ENCODE results near the gene CDYL. TPM values are rescaled to one million over a fixed set of nuclear protein-coding genes. Genes with fewer than 3 reads are reported as not detected.

CDYL gene
- polyA plus RNA-seq, 4 donors = 6.2 to 15.4 (median 7.4) TPM

DNA sequence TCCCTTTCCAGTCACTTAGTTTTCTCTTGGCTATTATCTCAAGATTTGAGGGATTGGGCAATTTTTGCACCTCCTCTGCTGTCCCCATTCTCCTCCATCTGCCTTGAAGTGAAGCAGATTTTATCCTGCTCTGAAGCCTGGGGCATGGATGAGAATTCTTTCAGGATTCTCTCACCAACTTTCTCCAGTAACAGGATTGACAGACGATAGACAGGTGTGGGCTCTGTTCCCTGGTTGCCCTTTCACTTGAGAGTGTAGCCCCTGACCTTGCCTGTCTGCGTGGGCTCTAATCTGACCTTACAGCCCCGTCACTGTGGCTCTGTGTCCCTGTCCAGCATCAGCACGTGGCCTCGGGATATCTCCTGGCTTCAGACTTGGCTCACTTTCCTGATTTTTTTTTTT lies 27.1 kb downstream of the CDYL start:
- no peaks in the 10 kb centered on the region for H3K27me3 ChIP-seq (ENCODE audit: control insufficient read depth in 3 of 3, insufficient read depth in 3 of 3, low read length in 3 of 3)
- H3K4me1 ChIP-seq (ENCODE audit: control insufficient read depth in 3 of 3, insufficient read depth in 2 of 3, low read depth in 1 of 3, low read length in 2 of 3) = peaks cover 0 to 7% (median 0%) of the 10 kb centered on the region in 3 donors
- no peak overlapping the region for H3K4me3 ChIP-seq (ENCODE audit: low read depth in 1 of 3, low read length in 3 of 3)
- DNase-seq (no peak), FAIRE-seq (no peak)
- H3K27ac ChIP-seq (ENCODE audit: low read depth in 1 of 3, low read length in 2 of 3) = no peak overlapping the region
- peaks cover 0 to 4% of the 10 kb centered on the region in 2 donors for H3K9me3 ChIP-seq (ENCODE audit: control insufficient read depth in 2 of 2, insufficient read depth in 1 of 2, low read depth in 1 of 2, low read length in 1 of 2)
- WGBS, 3 donors = 61 to 73% (median 64%) methylated on average over 5 of the region's 5 CpGs
- H3K36me3 ChIP-seq (ENCODE audit: control insufficient read depth in 3 of 3, insufficient read depth in 2 of 3, low read depth in 1 of 3, low read length in 3 of 3) = peaks cover 0 to 3% (median 0%) of the 10 kb centered on the region in 3 donors

DNA sequence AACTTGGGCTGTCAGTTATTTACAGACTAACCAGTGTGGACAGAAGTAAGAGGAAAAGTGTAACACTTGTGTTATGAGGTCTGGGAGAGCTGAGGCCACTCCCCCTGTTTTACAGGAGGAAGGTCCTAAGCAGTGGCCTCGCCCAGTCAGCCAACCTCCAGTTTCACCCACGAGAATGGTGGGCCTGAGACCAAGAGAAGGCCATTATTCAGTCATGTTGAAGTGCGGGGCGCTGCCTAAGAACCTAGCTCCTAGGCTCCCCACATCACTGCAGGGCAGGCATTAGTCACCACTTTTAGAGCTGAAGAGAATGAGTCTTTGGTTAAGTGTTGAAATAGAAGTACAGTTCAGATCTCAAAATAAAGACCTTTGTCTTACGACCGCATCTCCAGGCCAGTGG lies 27.9 kb downstream of the CDYL start:
- H3K27ac ChIP-seq (ENCODE audit: low read depth in 1 of 3, low read length in 2 of 3) = no peak overlapping the region
- peaks cover 0 to 6% of the 10 kb centered on the region in 2 donors for H3K9me3 ChIP-seq (ENCODE audit: control insufficient read depth in 2 of 2, insufficient read depth in 1 of 2, low read depth in 1 of 2, low read length in 1 of 2)
- H3K4me3 ChIP-seq (ENCODE audit: low read depth in 1 of 3, low read length in 3 of 3) = no peak overlapping the region
- H3K36me3 ChIP-seq (ENCODE audit: control insufficient read depth in 3 of 3, insufficient read depth in 2 of 3, low read depth in 1 of 3, low read length in 3 of 3) = peaks cover 0 to 3% (median 0%) of the 10 kb centered on the region in 3 donors
- H3K27me3 ChIP-seq (ENCODE audit: control insufficient read depth in 3 of 3, insufficient read depth in 3 of 3, low read length in 3 of 3) = no peaks in the 10 kb centered on the region
- WGBS, 3 donors = 84 to 89% (median 85%) methylated on average over 6 of the region's 6 CpGs
- H3K4me1 ChIP-seq (ENCODE audit: control insufficient read depth in 3 of 3, insufficient read depth in 2 of 3, low read depth in 1 of 3, low read length in 2 of 3) = peaks cover 0 to 7% (median 0%) of the 10 kb centered on the region in 3 donors
- FAIRE-seq (no peak), DNase-seq (peak in 1 of 2 donors; percentile 32)

DNA sequence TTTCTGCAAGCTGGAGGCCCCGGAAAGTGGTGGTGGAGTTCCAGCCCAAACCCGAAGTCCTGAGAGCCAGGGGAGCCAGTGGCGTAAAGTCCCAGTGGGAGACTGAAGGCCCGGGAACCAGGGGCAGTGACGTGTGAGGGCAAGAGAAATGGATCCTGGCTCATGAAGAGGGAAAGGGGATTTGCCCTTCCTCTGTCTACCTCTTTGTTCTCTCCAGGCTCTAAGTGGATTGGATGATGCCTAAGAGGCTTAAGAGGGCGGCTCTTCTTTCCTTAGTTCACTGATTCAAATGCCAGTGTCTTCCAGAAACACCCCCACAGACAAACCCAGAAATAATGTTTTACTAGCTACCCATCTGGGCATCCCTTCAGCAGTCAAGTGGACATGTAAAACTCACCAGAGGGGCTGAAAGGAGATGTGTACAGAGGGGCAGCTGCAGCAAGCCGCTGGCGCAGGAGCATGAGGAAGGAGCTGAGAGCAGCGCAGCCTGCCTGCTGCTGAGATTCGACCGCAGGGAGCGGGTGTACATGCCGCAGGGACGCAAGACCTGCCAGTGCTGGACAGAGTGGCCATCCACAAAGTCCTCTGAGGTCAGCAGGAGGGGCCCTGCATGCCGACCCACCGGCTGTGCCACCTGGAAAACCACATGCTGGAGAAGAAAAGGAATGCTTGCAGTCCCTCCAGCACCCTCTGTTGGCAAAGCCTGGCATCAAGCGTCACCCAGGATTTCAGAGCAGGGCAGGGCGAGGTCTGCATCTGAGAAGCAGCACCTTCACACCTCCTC lies 29.5 kb downstream of the CDYL start:
- Histone ChIP-seq H3K4me1 (ENCODE audit: control insufficient read depth in 3 of 3, insufficient read depth in 2 of 3, low read depth in 1 of 3, low read length in 2 of 3) (peaks cover 0 to 10% (median 0%) of the 10 kb centered on the region in 3 donors), H3K27ac (ENCODE audit: low read depth in 1 of 3, low read length in 2 of 3) (no peak overlapping the region), H3K4me3 (ENCODE audit: low read depth in 1 of 3, low read length in 3 of 3) (no peak overlapping the region), H3K27me3 (ENCODE audit: control insufficient read depth in 3 of 3, insufficient read depth in 3 of 3, low read length in 3 of 3) (no peaks in the 10 kb centered on the region), H3K9me3 (ENCODE audit: control insufficient read depth in 2 of 2, insufficient read depth in 1 of 2, low read depth in 1 of 2, low read length in 1 of 2) (peaks cover 0 to 6% of the 10 kb centered on the region in 2 donors), H3K36me3 (ENCODE audit: control insufficient read depth in 3 of 3, insufficient read depth in 2 of 3, low read depth in 1 of 3, low read length in 3 of 3) (no peaks in the 10 kb centered on the region)
- peak; percentile 58 to 70 for DNase-seq
- WGBS, 3 donors = 60 to 77% (median 69%) methylated on average over 18 of the region's 18 CpGs
- FAIRE-seq = no peak

DNA sequence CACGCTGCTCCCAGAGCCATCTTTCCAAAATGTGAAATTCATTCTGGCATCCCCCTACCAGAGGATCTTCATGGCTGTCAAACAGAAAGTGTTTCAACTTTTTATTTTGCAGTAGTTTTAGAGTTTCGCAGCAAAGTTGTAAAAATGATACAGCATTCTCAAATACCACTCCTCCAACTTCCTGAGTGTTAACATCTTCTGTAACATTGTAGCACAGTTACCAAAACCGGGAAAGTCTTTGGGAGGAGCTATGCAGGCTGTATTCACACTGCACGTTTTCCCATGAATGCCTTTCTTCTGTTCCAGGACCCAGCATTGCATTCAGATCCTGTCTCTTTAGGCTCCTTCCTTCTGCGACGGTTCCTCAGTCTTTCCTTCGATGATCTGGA lies 30.1 kb downstream of the CDYL start:
- no peak overlapping the region for H3K27ac ChIP-seq (ENCODE audit: low read depth in 1 of 3, low read length in 2 of 3)
- FAIRE-seq (no peak), DNase-seq (no peak)
- H3K4me3 ChIP-seq (ENCODE audit: low read depth in 1 of 3, low read length in 3 of 3) = no peak overlapping the region
- H3K4me1 ChIP-seq (ENCODE audit: control insufficient read depth in 3 of 3, insufficient read depth in 2 of 3, low read depth in 1 of 3, low read length in 2 of 3) = peaks cover 0 to 10% (median 0%) of the 10 kb centered on the region in 3 donors
- H3K27me3 ChIP-seq (ENCODE audit: control insufficient read depth in 3 of 3, insufficient read depth in 3 of 3, low read length in 3 of 3) = no peaks in the 10 kb centered on the region
- H3K36me3 ChIP-seq (ENCODE audit: control insufficient read depth in 3 of 3, insufficient read depth in 2 of 3, low read depth in 1 of 3, low read length in 3 of 3) = no peaks in the 10 kb centered on the region
- H3K9me3 ChIP-seq (ENCODE audit: control insufficient read depth in 2 of 2, insufficient read depth in 1 of 2, low read depth in 1 of 2, low read length in 1 of 2) = peaks cover 0 to 6% of the 10 kb centered on the region in 2 donors
- 60 to 69% (median 63%) methylated on average over 7 of the region's 7 CpGs for WGBS, 3 donors

DNA sequence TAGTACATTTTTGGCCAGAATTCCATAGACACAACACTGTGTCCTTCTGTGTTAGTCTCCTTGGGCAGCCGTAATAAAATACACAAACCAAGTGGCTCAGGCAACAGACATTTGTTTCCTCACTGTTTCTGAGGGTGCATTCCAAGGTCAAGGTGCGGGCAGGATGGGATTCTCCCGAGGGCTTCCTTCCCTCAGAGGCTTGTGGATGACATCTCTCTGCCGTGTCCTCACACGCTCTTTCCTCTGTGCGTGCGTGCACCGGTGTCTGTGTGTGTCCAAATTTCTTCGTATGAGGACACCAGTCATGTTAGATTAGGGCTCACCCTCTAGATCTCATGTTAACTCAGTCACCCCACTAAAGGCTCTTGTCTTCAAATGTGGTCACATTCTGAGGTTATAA lies 30.6 kb downstream of the CDYL start:
- no peak overlapping the region for H3K4me3 ChIP-seq (ENCODE audit: low read depth in 1 of 3, low read length in 3 of 3)
- H3K27ac ChIP-seq (ENCODE audit: low read depth in 1 of 3, low read length in 2 of 3) = no peak overlapping the region
- peaks cover 0 to 6% of the 10 kb centered on the region in 2 donors for H3K9me3 ChIP-seq (ENCODE audit: control insufficient read depth in 2 of 2, insufficient read depth in 1 of 2, low read depth in 1 of 2, low read length in 1 of 2)
- DNase-seq = no peak
- no peak for FAIRE-seq
- H3K27me3 ChIP-seq (ENCODE audit: control insufficient read depth in 3 of 3, insufficient read depth in 3 of 3, low read length in 3 of 3) = no peaks in the 10 kb centered on the region
- H3K4me1 ChIP-seq (ENCODE audit: control insufficient read depth in 3 of 3, insufficient read depth in 2 of 3, low read depth in 1 of 3, low read length in 2 of 3) = peaks cover 0 to 13% (median 0%) of the 10 kb centered on the region in 3 donors
- WGBS, 3 donors = 79 to 81% (median 80%) methylated on average over 9 of the region's 9 CpGs
- H3K36me3 ChIP-seq (ENCODE audit: control insufficient read depth in 3 of 3, insufficient read depth in 2 of 3, low read depth in 1 of 3, low read length in 3 of 3) = no peaks in the 10 kb centered on the region

DNA sequence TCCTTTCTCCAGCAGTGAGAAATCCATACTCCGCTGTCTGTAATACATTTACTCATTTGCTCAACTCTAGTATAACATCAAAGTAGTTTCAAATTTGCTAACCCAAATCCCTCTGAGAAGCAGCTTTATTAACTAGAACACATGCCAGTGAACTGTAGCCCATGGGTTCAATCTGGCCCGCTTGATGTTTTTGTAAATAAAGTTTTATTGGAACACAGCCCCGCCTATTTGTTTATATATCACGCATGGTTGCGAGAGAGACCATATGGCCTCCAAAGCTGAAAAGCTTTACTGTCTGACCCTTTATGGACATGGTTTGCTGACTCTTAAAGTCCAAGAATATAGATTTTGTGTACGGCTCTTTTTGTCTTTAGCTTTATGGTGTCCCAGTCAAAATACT lies 32.2 kb downstream of the CDYL start:
- WGBS, 3 donors = 94 to 95% (median 95%) methylated on average over 6 of the region's 6 CpGs
- H3K36me3 ChIP-seq (ENCODE audit: control insufficient read depth in 3 of 3, insufficient read depth in 2 of 3, low read depth in 1 of 3, low read length in 3 of 3) = no peaks in the 10 kb centered on the region
- H3K9me3 ChIP-seq (ENCODE audit: control insufficient read depth in 2 of 2, insufficient read depth in 1 of 2, low read depth in 1 of 2, low read length in 1 of 2) = peaks cover 0 to 6% of the 10 kb centered on the region in 2 donors
- H3K4me3 ChIP-seq (ENCODE audit: low read depth in 1 of 3, low read length in 3 of 3) = no peak overlapping the region
- no peak overlapping the region for H3K27ac ChIP-seq (ENCODE audit: low read depth in 1 of 3, low read length in 2 of 3)
- DNase-seq = no peak
- H3K4me1 ChIP-seq (ENCODE audit: control insufficient read depth in 3 of 3, insufficient read depth in 2 of 3, low read depth in 1 of 3, low read length in 2 of 3) = peaks cover 0 to 9% (median 0%) of the 10 kb centered on the region in 3 donors
- H3K27me3 ChIP-seq (ENCODE audit: control insufficient read depth in 3 of 3, insufficient read depth in 3 of 3, low read length in 3 of 3) = no peaks in the 10 kb centered on the region
- FAIRE-seq = no peak

DNA sequence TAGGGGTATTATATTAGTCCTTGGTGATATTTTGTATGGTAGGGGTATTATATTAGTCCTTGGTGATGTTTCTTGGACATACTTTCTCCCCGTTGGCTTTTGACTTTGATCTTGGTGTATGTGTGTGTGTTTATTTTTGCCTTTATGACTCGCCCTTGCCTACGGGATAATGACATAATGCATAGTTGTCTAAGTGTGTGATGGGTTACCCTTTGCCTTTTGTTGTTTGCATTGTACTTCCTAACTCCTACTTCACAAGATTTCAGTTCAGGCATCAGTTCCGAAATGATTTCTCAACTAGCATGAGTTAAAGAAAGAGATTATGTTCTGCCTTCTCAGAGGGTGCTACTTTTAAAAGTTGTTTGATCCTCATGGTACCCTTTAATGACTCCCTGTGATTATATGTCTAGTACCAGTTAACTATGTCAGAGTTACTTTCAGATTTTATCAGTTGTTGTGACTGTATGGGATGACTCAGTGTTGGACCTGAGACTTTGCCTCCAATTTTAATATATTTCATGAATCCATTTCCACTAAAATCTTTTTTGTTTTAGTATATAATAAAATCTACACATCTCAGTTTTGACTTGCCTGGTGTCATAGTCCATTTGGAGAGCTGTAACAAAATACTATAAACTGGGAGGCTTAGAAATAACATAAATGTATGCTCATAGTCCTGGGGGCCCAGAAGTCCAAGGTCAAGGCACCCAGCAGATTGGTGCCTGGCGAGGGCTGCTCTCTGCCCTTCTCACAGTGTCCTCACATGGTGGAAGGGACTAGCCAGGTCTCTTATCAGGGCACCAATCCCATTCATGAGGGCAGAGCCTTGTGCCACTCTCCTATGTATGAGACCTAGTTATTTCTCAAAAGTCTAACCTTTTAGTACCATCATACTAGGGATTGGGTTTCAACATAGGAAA lies 34.1 kb downstream of the CDYL start:
- FAIRE-seq = no peak
- H3K4me1 ChIP-seq (ENCODE audit: control insufficient read depth in 3 of 3, insufficient read depth in 2 of 3, low read depth in 1 of 3, low read length in 2 of 3) = peaks cover 0 to 12% (median 0%) of the 10 kb centered on the region in 3 donors

DNA sequence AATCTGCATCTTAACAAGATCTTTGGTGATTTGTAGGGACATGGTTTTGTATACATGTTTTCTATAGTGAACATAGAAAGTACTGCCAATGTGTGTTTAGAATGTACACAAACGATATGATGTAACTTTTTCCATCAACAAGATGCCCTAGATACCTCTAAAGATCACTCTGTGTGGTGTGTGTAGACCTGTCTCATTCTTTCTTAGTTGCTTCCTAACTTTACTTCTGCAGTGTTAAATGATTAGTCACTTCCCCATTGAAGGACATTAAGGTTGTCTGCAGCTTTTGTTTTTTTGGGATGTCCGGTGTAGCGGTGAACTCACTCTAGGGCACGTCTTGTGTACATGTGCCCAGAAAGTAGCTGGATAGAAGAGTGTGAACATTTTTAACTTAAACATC lies 35.9 kb downstream of the CDYL start:
- Histone ChIP-seq H3K9me3 (ENCODE audit: control insufficient read depth in 2 of 2, insufficient read depth in 1 of 2, low read depth in 1 of 2, low read length in 1 of 2) (peaks cover 0 to 6% of the 10 kb centered on the region in 2 donors), H3K27ac (ENCODE audit: low read depth in 1 of 3, low read length in 2 of 3) (no peak overlapping the region), H3K4me1 (ENCODE audit: control insufficient read depth in 3 of 3, insufficient read depth in 2 of 3, low read depth in 1 of 3, low read length in 2 of 3) (peaks cover 0 to 12% (median 0%) of the 10 kb centered on the region in 3 donors), H3K4me3 (ENCODE audit: low read depth in 1 of 3, low read length in 3 of 3) (no peak overlapping the region), H3K27me3 (ENCODE audit: control insufficient read depth in 3 of 3, insufficient read depth in 3 of 3, low read length in 3 of 3) (no peaks in the 10 kb centered on the region), H3K36me3 (ENCODE audit: control insufficient read depth in 3 of 3, insufficient read depth in 2 of 3, low read depth in 1 of 3, low read length in 3 of 3) (no peaks in the 10 kb centered on the region)
- FAIRE-seq (no peak), DNase-seq (no peak)
- WGBS, 3 donors = 73 to 93% (median 85%) methylated on average over 4 of the region's 4 CpGs

More for the DNA sequence above, 34.1 kb downstream of the CDYL start:
- no peak overlapping the region for H3K27ac ChIP-seq (ENCODE audit: low read depth in 1 of 3, low read length in 2 of 3)
- 38 to 69% (median 46%) methylated on average over 5 of the region's 5 CpGs for WGBS, 3 donors
- no peak overlapping the region for H3K4me3 ChIP-seq (ENCODE audit: low read depth in 1 of 3, low read length in 3 of 3)
- H3K9me3 ChIP-seq (ENCODE audit: control insufficient read depth in 2 of 2, insufficient read depth in 1 of 2, low read depth in 1 of 2, low read length in 1 of 2) = peaks cover 0 to 6% of the 10 kb centered on the region in 2 donors
- no peaks in the 10 kb centered on the region for H3K36me3 ChIP-seq (ENCODE audit: control insufficient read depth in 3 of 3, insufficient read depth in 2 of 3, low read depth in 1 of 3, low read length in 3 of 3)
- H3K27me3 ChIP-seq (ENCODE audit: control insufficient read depth in 3 of 3, insufficient read depth in 3 of 3, low read length in 3 of 3) = no peaks in the 10 kb centered on the region
- peak in 1 of 2 donors; percentile 47 for DNase-seq
